Measurements from ENCODE around the gene MCM3.

MCM3 gene

DNA sequence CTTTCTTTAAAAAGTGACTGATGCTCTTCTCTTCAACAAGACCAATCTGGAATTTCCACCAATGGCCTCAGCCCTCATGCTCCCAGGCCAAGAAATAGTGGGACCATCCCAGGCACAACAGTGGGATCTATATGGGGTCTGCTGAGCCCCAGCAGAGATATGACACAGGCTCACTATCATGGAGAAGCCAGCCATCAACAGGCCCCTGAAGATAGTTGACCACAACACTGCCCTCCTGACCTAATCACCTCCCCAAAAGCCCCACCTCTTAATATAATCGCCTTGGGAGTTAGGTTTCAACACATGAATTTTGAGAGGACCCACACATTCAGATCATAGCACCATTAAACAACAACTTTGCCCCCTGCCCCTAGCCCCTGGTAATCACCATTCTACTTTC lies 16.8 kb upstream of the MCM3 start:
- H3K4me1 ChIP-seq = peaks cover 0 to 23% (median 4%) of the 10 kb centered on the region in 4 donors
- DNase-seq = no peak
- intact Hi-C loops (cut with DNase I; ENCODE audit: low total_unique reads) = no loop called here

DNA sequence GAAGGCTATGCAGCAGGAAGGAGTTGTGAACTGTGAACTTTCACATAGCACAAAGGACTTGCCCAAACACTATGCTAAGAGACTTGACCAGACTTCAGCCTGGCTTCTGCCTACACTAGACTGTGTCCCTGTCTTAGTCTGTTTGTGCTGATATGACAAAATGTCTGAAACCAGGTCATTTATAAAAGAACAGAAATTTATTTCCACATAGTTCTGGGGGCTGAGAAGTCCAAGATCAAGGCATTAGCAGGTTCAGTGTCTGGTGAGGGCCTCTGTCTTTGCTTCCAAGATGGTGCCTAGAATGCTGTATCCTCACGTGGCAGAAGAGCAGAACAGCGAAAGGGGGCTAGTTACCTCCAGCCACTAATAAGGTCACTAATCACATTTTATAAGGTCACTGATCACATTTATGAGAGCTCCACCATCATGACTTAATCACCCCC lies 16.0 kb upstream of the MCM3 start:
- no peak overlapping the region for H3K4me3 ChIP-seq
- intact Hi-C loops (cut with DNase I; ENCODE audit: low total_unique reads) = no loop called here
- H3K36me3 ChIP-seq = no peaks in the 10 kb centered on the region
- no peak for DNase-seq
- H3K4me1 ChIP-seq = peaks cover 0 to 15% (median 4%) of the 10 kb centered on the region in 4 donors
- H3K9me3 ChIP-seq = no peaks in the 10 kb centered on the region
- TF ChIP-seq, protein P1, sequence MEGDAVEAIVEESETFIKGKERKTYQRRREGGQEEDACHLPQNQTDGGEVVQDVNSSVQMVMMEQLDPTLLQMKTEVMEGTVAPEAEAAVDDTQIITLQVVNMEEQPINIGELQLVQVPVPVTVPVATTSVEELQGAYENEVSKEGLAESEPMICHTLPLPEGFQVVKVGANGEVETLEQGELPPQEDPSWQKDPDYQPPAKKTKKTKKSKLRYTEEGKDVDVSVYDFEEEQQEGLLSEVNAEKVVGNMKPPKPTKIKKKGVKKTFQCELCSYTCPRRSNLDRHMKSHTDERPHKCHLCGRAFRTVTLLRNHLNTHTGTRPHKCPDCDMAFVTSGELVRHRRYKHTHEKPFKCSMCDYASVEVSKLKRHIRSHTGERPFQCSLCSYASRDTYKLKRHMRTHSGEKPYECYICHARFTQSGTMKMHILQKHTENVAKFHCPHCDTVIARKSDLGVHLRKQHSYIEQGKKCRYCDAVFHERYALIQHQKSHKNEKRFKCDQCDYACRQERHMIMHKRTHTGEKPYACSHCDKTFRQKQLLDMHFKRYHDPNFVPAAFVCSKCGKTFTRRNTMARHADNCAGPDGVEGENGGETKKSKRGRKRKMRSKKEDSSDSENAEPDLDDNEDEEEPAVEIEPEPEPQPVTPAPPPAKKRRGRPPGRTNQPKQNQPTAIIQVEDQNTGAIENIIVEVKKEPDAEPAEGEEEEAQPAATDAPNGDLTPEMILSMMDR (IDR thresholded peaks at IDR 0.05) = no peak
- H3K27me3 ChIP-seq = no peaks in the 10 kb centered on the region
- no peak overlapping the region for H3K27ac ChIP-seq

More for the DNA sequence above, 16.8 kb upstream of the MCM3 start:
- Histone ChIP-seq H3K27ac (no peak overlapping the region), H3K27me3 (no peaks in the 10 kb centered on the region), H3K4me3 (no peak overlapping the region), H3K36me3 (no peaks in the 10 kb centered on the region), H3K9me3 (no peaks in the 10 kb centered on the region)
- TF ChIP-seq, protein P1 (IDR thresholded peaks at IDR 0.05) = no peak

DNA sequence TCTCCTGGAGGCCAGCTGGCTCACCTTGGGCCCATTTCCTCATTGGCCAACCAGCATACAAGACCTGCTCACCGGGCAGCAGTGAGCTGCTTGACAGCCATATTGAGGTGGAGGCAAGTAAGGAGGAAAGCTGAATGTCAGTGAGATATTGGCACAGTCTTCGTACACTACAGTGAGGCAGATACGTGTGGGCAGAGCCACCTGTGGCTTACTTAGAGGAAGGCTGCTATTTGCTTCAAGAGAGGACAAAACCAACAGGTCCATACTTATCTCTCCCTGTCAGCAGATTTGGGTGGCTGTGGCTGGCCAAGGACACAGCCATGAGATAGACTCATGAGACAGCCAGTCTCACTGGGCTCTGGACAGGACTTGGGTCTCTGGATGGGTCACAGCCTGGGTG lies 15.1 kb upstream of the MCM3 start:
- no peak for DNase-seq
- H3K4me1 ChIP-seq = peaks cover 0 to 7% (median 0%) of the 10 kb centered on the region in 4 donors
- TF ChIP-seq, protein P1 (IDR thresholded peaks at IDR 0.05) = no peak
- no peaks in the 10 kb centered on the region for H3K27me3 ChIP-seq
- H3K4me3 ChIP-seq = no peak overlapping the region
- no peaks in the 10 kb centered on the region for H3K36me3 ChIP-seq
- intact Hi-C loops (cut with DNase I; ENCODE audit: low total_unique reads) = no loop called here
- H3K27ac ChIP-seq = no peak overlapping the region
- H3K9me3 ChIP-seq = no peaks in the 10 kb centered on the region

DNA sequence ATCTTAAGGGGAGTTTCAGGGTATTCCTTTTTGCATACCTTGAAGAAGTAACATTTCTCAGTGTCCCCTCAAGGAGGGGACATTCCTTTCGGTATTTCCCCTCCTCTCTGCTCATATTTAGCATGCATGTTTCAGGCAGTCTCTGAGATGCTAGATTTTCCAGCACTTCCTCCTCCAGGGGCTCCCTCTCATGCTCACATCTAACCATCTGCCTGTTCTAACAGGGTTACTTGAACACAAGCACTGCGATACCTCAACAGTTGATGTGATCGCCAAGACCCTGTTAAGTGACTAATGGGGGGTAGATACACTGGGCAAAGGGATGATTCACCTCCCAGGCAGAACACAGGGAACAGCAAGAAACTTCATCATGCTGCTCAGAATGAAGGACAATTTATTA lies 12.9 kb upstream of the MCM3 start:
- intact Hi-C loops (cut with DNase I; ENCODE audit: low total_unique reads) = no loop called here
- DNase-seq = no peak
- TF ChIP-seq, protein P1 (IDR thresholded peaks at IDR 0.05) = no peak
- Histone ChIP-seq H3K36me3 (no peaks in the 10 kb centered on the region), H3K4me3 (no peak overlapping the region), H3K4me1 (no peaks in the 10 kb centered on the region), H3K27ac (no peak overlapping the region), H3K9me3 (no peaks in the 10 kb centered on the region), H3K27me3 (no peaks in the 10 kb centered on the region)

DNA sequence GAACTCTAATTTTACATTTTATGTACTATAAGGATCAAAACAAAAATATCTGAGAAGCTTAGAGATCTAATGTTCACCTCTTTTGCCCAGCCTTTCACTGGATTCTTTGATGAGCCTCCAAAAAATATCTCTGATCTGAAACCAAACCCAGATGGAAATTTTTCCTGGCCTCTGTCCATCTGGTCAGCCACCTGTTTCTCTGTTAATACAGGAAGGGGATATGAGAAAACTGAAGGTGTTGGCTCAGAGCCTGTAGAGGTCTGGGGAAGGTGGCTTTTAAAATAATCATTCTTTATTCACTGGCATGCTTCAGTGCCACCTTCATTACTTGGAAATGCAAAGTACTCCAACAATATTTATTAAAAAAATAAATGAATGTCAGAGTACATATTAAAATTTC lies 8.5 kb upstream of the MCM3 start:
- no peaks in the 10 kb centered on the region for H3K36me3 ChIP-seq
- no peak for DNase-seq
- intact Hi-C loops (cut with DNase I; ENCODE audit: low total_unique reads) = no loop called here
- H3K9me3 ChIP-seq = no peaks in the 10 kb centered on the region
- TF ChIP-seq, protein P1 (IDR thresholded peaks at IDR 0.05) = no peak
- no peaks in the 10 kb centered on the region for H3K4me1 ChIP-seq
- H3K4me3 ChIP-seq = no peak overlapping the region
- no peaks in the 10 kb centered on the region for H3K27me3 ChIP-seq
- H3K27ac ChIP-seq = no peak overlapping the region

DNA sequence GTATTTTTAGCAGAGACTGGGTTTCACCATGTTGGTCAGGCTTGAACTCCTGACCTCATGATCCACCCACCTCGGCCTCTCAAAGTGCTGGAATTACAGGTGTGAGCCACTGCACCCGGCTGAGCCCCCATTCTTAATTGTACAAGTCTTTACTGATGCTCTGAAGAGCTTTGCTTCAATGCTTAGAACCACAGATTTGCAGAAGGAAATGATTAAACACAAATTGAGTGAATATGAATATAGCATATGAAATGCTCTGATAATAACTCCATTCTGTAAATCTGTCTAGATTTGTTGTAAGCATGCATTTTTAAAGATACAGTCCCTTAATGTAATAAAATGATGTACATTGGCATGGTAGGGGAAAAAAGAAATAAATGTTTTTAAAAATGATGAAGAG lies 4.3 kb upstream of the MCM3 start:
- Histone ChIP-seq H3K4me1 (peaks cover 0 to 7% (median 2%) of the 10 kb centered on the region in 4 donors), H3K4me3 (no peak overlapping the region), H3K9me3 (no peaks in the 10 kb centered on the region), H3K27ac (no peak overlapping the region), H3K27me3 (no peaks in the 10 kb centered on the region), H3K36me3 (no peaks in the 10 kb centered on the region)
- no peak for DNase-seq
- intact Hi-C loops (cut with DNase I; ENCODE audit: low total_unique reads) = loop anchor here (10.0 kb wide), 1 partner anchor 306 kb away; no protein-coding TSS in a partner anchor
- TF ChIP-seq, protein P1 (IDR thresholded peaks at IDR 0.05) = no peak

All from tibial artery (tissue), 4 donors.